Mesendoderm (in vitro differentiated cells): Measurements from ENCODE around the gene SEZ6L.
A peak's percentile ranks its signal among the peaks of the same experiment; 100 is the strongest.

ENCODE experiments used
- DNase-seq: peaks from one replicate; pipeline ENCODE4 v3.0.0; 2013
- H2AK5ac ChIP-seq: 2 replicates; pipeline ENCODE4 v1.6.1; 2013; ENCODE audit warnings: low read length, inconsistent platforms
- H2BK120ac ChIP-seq: 2 replicates; pipeline ENCODE4 v1.6.1; 2013; ENCODE audit warnings: low read depth, mild to moderate bottlenecking, low read length, moderate library complexity, mixed read lengths
- H2BK15ac ChIP-seq: replicated peaks from 2 replicates; pipeline ENCODE4 v1.6.1; 2013; ENCODE audit warnings: low read depth, mild to moderate bottlenecking, moderate library complexity
- H2BK5ac ChIP-seq: 2 replicates; pipeline ENCODE4 v1.6.1; 2013; ENCODE audit warnings: low read length, inconsistent platforms
- H3K18ac ChIP-seq: 2 replicates; pipeline ENCODE4 v1.6.1; 2013; ENCODE audit warnings: mild to moderate bottlenecking, low read length, mixed read lengths
- H3K23ac ChIP-seq: one replicate; pipeline ENCODE4 v1.6.1; 2013; ENCODE audit warnings: low read length
- H3K27ac ChIP-seq: 2 replicates; pipeline ENCODE4 v1.5.1; 2013; ENCODE audit warnings: low read depth, mild to moderate bottlenecking, inconsistent platforms, low read length, moderate library complexity
- H3K27me3 ChIP-seq: 2 replicates; pipeline ENCODE4 v1.6.1; 2013; ENCODE audit warnings: low read length, control low read depth, mild to moderate bottlenecking, inconsistent platforms; ENCODE audit not compliant: insufficient read depth, poor library complexity
- H3K36me3 ChIP-seq: 2 replicates; pipeline ENCODE4 v1.6.1; 2013; ENCODE audit warnings: low read length, inconsistent platforms; ENCODE audit not compliant: control insufficient read depth, insufficient read depth
- H3K4ac ChIP-seq: one replicate; pipeline ENCODE4 v1.6.1; 2013; ENCODE audit warnings: low read depth, mild to moderate bottlenecking, low read length, moderate library complexity
- H3K4me1 ChIP-seq: 2 replicates; pipeline ENCODE4 v1.6.1; 2013; ENCODE audit warnings: low read depth, low read length, inconsistent platforms; ENCODE audit not compliant: control insufficient read depth
- H3K4me2 ChIP-seq: 2 replicates; pipeline ENCODE4 v1.6.1; 2013; ENCODE audit warnings: low read length
- H3K4me3 ChIP-seq: 2 replicates; pipeline ENCODE4 v1.5.1; 2013; ENCODE audit warnings: mild to moderate bottlenecking, low read length
- H3K56ac ChIP-seq: one replicate; pipeline ENCODE4 v1.6.1; 2013; ENCODE audit warnings: low read length
- H3K79me1 ChIP-seq: 2 replicates; pipeline ENCODE4 v1.6.1; 2013; ENCODE audit warnings: low read length, inconsistent platforms
- H3K79me2 ChIP-seq: 2 replicates; pipeline ENCODE4 v1.6.1; 2013; ENCODE audit warnings: mild to moderate bottlenecking, low read length; ENCODE audit not compliant: control insufficient read depth, insufficient read depth
- H3K9ac ChIP-seq: 2 replicates; pipeline ENCODE4 v1.6.1; 2013; ENCODE audit warnings: low read length, inconsistent platforms
- H4K5ac ChIP-seq: one replicate; pipeline ENCODE4 v1.6.1; 2013; ENCODE audit warnings: low read length
- H4K8ac ChIP-seq: one replicate; pipeline ENCODE4 v1.6.1; 2013; ENCODE audit warnings: low read depth, mild to moderate bottlenecking, control low read depth, low read length, moderate library complexity
- WGBS: extraction: QIAGEN DNeasy Blood & Tissue Kit; methylation state at CpG from one replicate; pipeline ENCODE4 v1.1.7; 2013; ENCODE audit warnings: low lambda C conversion rate, missing lambda C conversion rate; ENCODE audit not compliant: insufficient coverage; ENCODE audit errors: extremely low coverage; 5-methylcytosine and 5-hydroxymethylcytosine counted together

The SEZ6L gene

GRCh38 chr22:26323013-26323412 is 153.8 kb downstream of the SEZ6L start:
- Histone ChIP-seq H4K5ac (no peak overlapping the region), H3K79me2 (no peaks in the 10 kb centered on the region), H2BK15ac (no peak overlapping the region), H3K4me1 (peaks cover 2% of the 10 kb centered on the region), H3K56ac (no peak overlapping the region), H3K4ac (no peak overlapping the region), H3K18ac (no peak overlapping the region), H2BK120ac (no peak overlapping the region), H4K8ac (no peak overlapping the region), H2AK5ac (no peak overlapping the region), H3K36me3 (no peaks in the 10 kb centered on the region), H3K79me1 (no peaks in the 10 kb centered on the region), H3K4me2 (no peak overlapping the region), H2BK5ac (no peak overlapping the region), H3K27me3 (no peaks in the 10 kb centered on the region), H3K4me3 (no peak overlapping the region), H3K23ac (no peak overlapping the region), H3K9ac (no peak overlapping the region), H3K27ac (no peak overlapping the region)
- no CpG with 5 or more reads among the region's 5 CpGs for WGBS
- DNase-seq: peak; percentile 74

GRCh38 chr22:26324150-26324549 is 154.9 kb downstream of the SEZ6L start:
- H3K79me1 ChIP-seq: no peaks in the 10 kb centered on the region
- no peak overlapping the region for H3K9ac ChIP-seq
- no peaks in the 10 kb centered on the region for H3K79me2 ChIP-seq

GRCh38 chr22:26325641-26326040 is 156.4 kb downstream of the SEZ6L start:
- no peak overlapping the region for H3K4ac ChIP-seq
- H3K56ac ChIP-seq: no peak overlapping the region
- no peak overlapping the region for H2BK120ac ChIP-seq
- H3K4me1 ChIP-seq: peaks cover 2% of the 10 kb centered on the region
- H3K27me3 ChIP-seq: no peaks in the 10 kb centered on the region
- H4K8ac ChIP-seq: no peak overlapping the region
- no peak overlapping the region for H3K27ac ChIP-seq
- H3K4me2 ChIP-seq: no peak overlapping the region
- H4K5ac ChIP-seq: no peak overlapping the region
- no peak overlapping the region for H2BK15ac ChIP-seq
- WGBS: no CpG with 5 or more reads among the region's 4 CpGs
- DNase-seq: no peak
- no peak overlapping the region for H3K23ac ChIP-seq
- no peak overlapping the region for H3K18ac ChIP-seq
- no peaks in the 10 kb centered on the region for H3K79me2 ChIP-seq
- H3K4me3 ChIP-seq: no peak overlapping the region
- H3K9ac ChIP-seq: no peak overlapping the region
- no peaks in the 10 kb centered on the region for H3K36me3 ChIP-seq
- no peaks in the 10 kb centered on the region for H3K79me1 ChIP-seq
- H2BK5ac ChIP-seq: no peak overlapping the region
- no peak overlapping the region for H2AK5ac ChIP-seq

More at GRCh38 chr22:26324150-26324549, 154.9 kb downstream of the SEZ6L start:
- H3K56ac ChIP-seq: no peak overlapping the region
- H3K36me3 ChIP-seq: no peaks in the 10 kb centered on the region
- H3K23ac ChIP-seq: no peak overlapping the region
- no peak overlapping the region for H4K5ac ChIP-seq
- no peak for DNase-seq
- no peak overlapping the region for H2BK120ac ChIP-seq
- no peak overlapping the region for H3K4ac ChIP-seq
- WGBS: no CpG with 5 or more reads among the region's 4 CpGs
- H3K4me1 ChIP-seq: peaks cover 2% of the 10 kb centered on the region
- no peak overlapping the region for H2BK15ac ChIP-seq
- H3K27ac ChIP-seq: no peak overlapping the region
- H4K8ac ChIP-seq: no peak overlapping the region
- H2BK5ac ChIP-seq: no peak overlapping the region
- no peak overlapping the region for H3K4me2 ChIP-seq
- no peak overlapping the region for H3K4me3 ChIP-seq
- no peak overlapping the region for H3K18ac ChIP-seq
- no peaks in the 10 kb centered on the region for H3K27me3 ChIP-seq
- H2AK5ac ChIP-seq: no peak overlapping the region

GRCh38 chr22:26326803-26327202 is 157.5 kb downstream of the SEZ6L start:
- Histone ChIP-seq H3K23ac (no peak overlapping the region), H4K5ac (no peak overlapping the region), H2BK120ac (no peak overlapping the region), H3K36me3 (no peaks in the 10 kb centered on the region), H3K4ac (no peak overlapping the region), H3K4me2 (no peak overlapping the region), H2AK5ac (no peak overlapping the region), H3K56ac (no peak overlapping the region), H3K27ac (no peak overlapping the region), H3K4me1 (peaks cover 2% of the 10 kb centered on the region), H3K9ac (no peak overlapping the region), H3K18ac (no peak overlapping the region), H3K79me1 (no peaks in the 10 kb centered on the region), H3K4me3 (no peak overlapping the region), H4K8ac (no peak overlapping the region), H3K27me3 (no peaks in the 10 kb centered on the region), H3K79me2 (no peaks in the 10 kb centered on the region), H2BK5ac (no peak overlapping the region), H2BK15ac (no peak overlapping the region)
- no peak for DNase-seq
- no CpG with 5 or more reads among the region's 20 CpGs for WGBS

- no peak overlapping the region for H2BK15ac ChIP-seq
- no peak overlapping the region for H2BK5ac ChIP-seq
- WGBS: 100% methylated on average over 4 of the region's 6 CpGs
- H3K27me3 ChIP-seq: no peaks in the 10 kb centered on the region
- H3K23ac ChIP-seq: no peak overlapping the region
- no peak overlapping the region for H2AK5ac ChIP-seq
- no peak overlapping the region for H4K5ac ChIP-seq
- no peak overlapping the region for H3K4ac ChIP-seq
- no peak for DNase-seq
- no peak overlapping the region for H3K56ac ChIP-seq
- no peak overlapping the region for H3K18ac ChIP-seq
- no peak overlapping the region for H4K8ac ChIP-seq
- H3K27ac ChIP-seq: no peak overlapping the region
- H2BK120ac ChIP-seq: no peak overlapping the region
- no peaks in the 10 kb centered on the region for H3K79me2 ChIP-seq
- peaks cover under 1% of the 10 kb centered on the region for H3K4me1 ChIP-seq
- H3K4me2 ChIP-seq: no peak overlapping the region
- no peaks in the 10 kb centered on the region for H3K79me1 ChIP-seq
- H3K36me3 ChIP-seq: no peaks in the 10 kb centered on the region
- no peak overlapping the region for H3K4me3 ChIP-seq
- H3K9ac ChIP-seq: no peak overlapping the region
Measured at GRCh38 chr22:26327306-26327705, 158.0 kb downstream of the SEZ6L start.

GRCh38 chr22:26328221-26328620 is 159.0 kb downstream of the SEZ6L start:
- Histone ChIP-seq H3K56ac (no peak overlapping the region), H3K27ac (no peak overlapping the region), H3K18ac (no peak overlapping the region), H2AK5ac (no peak overlapping the region), H4K5ac (no peak overlapping the region), H3K4me2 (no peak overlapping the region), H3K4me3 (no peak overlapping the region), H2BK15ac (no peak overlapping the region), H2BK5ac (no peak overlapping the region), H3K4ac (no peak overlapping the region), H3K23ac (no peak overlapping the region), H2BK120ac (no peak overlapping the region), H4K8ac (no peak overlapping the region), H3K36me3 (no peaks in the 10 kb centered on the region), H3K9ac (no peak overlapping the region), H3K79me2 (no peaks in the 10 kb centered on the region), H3K79me1 (no peaks in the 10 kb centered on the region), H3K4me1 (no peaks in the 10 kb centered on the region), H3K27me3 (no peaks in the 10 kb centered on the region)
- no CpG with 5 or more reads among the region's 8 CpGs for WGBS
- DNase-seq: no peak
